Activated naive CD8-positive, alpha-beta T cell treated with anti-CD3 and anti-CD28 coated beads, Interleukin-2, amount 50 U/mL, for 24 hours (primary cell): Measurements from ENCODE around the gene FKBP14.

Experiments
- ATAC-seq: fragments of 150-1000 bp; cut with Tn5 transposase; one replicate; pipeline ENCODE4 v1.10.0; 2021
- DNase-seq: peaks from one replicate; pipeline ENCODE4 v3.0.0; 2021
- H3K27ac Mint-ChIP-seq: one replicate; pipeline ENCODE4 v1.8.0; 2021; ENCODE audit warnings: mild to moderate bottlenecking, mixed read lengths
- H3K27me3 Mint-ChIP-seq: one replicate; pipeline ENCODE4 v1.8.0; 2021; ENCODE audit warnings: mixed read lengths
- H3K36me3 Mint-ChIP-seq: one replicate; pipeline ENCODE4 v1.8.0; 2021; ENCODE audit warnings: low read depth, mixed read lengths
- H3K4me1 Mint-ChIP-seq: one replicate; pipeline ENCODE4 v1.8.0; 2021; ENCODE audit warnings: mixed read lengths
- H3K4me3 Mint-ChIP-seq: one replicate; pipeline ENCODE4 v1.8.0; 2021; ENCODE audit warnings: mild to moderate bottlenecking, moderate library complexity, mixed read lengths
- H3K9me3 Mint-ChIP-seq: one replicate; pipeline ENCODE4 v1.8.0; 2021; ENCODE audit warnings: mixed read lengths

FKBP14 gene

GRCh38 chr7:30023524-30023923 lies 3.0 kb downstream of the FKBP14 start:
- H3K4me1 Mint-ChIP-seq, result peaks cover 37% of the 10 kb centered on the region
- H3K9me3 Mint-ChIP-seq, result no peaks in the 10 kb centered on the region
- ATAC-seq, result no peak
- H3K27ac Mint-ChIP-seq, result no peak overlapping the region
- no peak overlapping the region for H3K4me3 Mint-ChIP-seq
- no peak for DNase-seq
- no peaks in the 10 kb centered on the region for H3K27me3 Mint-ChIP-seq
- peaks cover 1% of the 10 kb centered on the region for H3K36me3 Mint-ChIP-seq

- Mint-ChIP-seq H3K4me1 (peaks cover 37% of the 10 kb centered on the region), H3K27me3 (no peaks in the 10 kb centered on the region), H3K36me3 (peaks cover 4% of the 10 kb centered on the region), H3K9me3 (no peaks in the 10 kb centered on the region), H3K4me3 (no peak overlapping the region), H3K27ac (no peak overlapping the region)
- no peak for DNase-seq
- no peak for ATAC-seq
Observed at GRCh38 chr7:30022991-30023390, 3.5 kb downstream of the FKBP14 start.

- no peaks in the 10 kb centered on the region for H3K27me3 Mint-ChIP-seq
- H3K27ac Mint-ChIP-seq, result no peak overlapping the region
- no peak for ATAC-seq
- no peak for DNase-seq
- no peaks in the 10 kb centered on the region for H3K9me3 Mint-ChIP-seq
- H3K36me3 Mint-ChIP-seq, result peaks cover 8% of the 10 kb centered on the region
- H3K4me1 Mint-ChIP-seq, result peaks cover 28% of the 10 kb centered on the region
- H3K4me3 Mint-ChIP-seq, result no peak overlapping the region
Observed at GRCh38 chr7:30020535-30020934, 6.0 kb downstream of the FKBP14 start.

- H3K27ac Mint-ChIP-seq, result no peak overlapping the region
- H3K27me3 Mint-ChIP-seq, result no peaks in the 10 kb centered on the region
- no peak overlapping the region for H3K4me3 Mint-ChIP-seq
- ATAC-seq (no peak), DNase-seq (no peak)
- peaks cover 8% of the 10 kb centered on the region for H3K36me3 Mint-ChIP-seq
- no peaks in the 10 kb centered on the region for H3K9me3 Mint-ChIP-seq
- peaks cover 22% of the 10 kb centered on the region for H3K4me1 Mint-ChIP-seq
Observed at GRCh38 chr7:30019960-30020359, 6.5 kb downstream of the FKBP14 start.

GRCh38 chr7:30019387-30019786 lies 7.1 kb downstream of the FKBP14 start:
- H3K4me1 Mint-ChIP-seq, result peaks cover 17% of the 10 kb centered on the region
- no peaks in the 10 kb centered on the region for H3K9me3 Mint-ChIP-seq
- peaks cover 8% of the 10 kb centered on the region for H3K36me3 Mint-ChIP-seq
- ATAC-seq, result no peak
- DNase-seq, result no peak
- H3K4me3 Mint-ChIP-seq, result no peak overlapping the region
- H3K27me3 Mint-ChIP-seq, result no peaks in the 10 kb centered on the region
- no peak overlapping the region for H3K27ac Mint-ChIP-seq

- DNase-seq, result no peak
- H3K27ac Mint-ChIP-seq, result no peak overlapping the region
- H3K4me3 Mint-ChIP-seq, result no peak overlapping the region
- H3K9me3 Mint-ChIP-seq, result no peaks in the 10 kb centered on the region
- H3K36me3 Mint-ChIP-seq, result peaks cover 9% of the 10 kb centered on the region
- peaks cover 9% of the 10 kb centered on the region for H3K4me1 Mint-ChIP-seq
- no peak for ATAC-seq
- H3K27me3 Mint-ChIP-seq, result no peaks in the 10 kb centered on the region
Observed at GRCh38 chr7:30018451-30018850, 8.1 kb downstream of the FKBP14 start.

GRCh38 chr7:30012757-30013156 lies 13.7 kb downstream of the FKBP14 start:
- H3K4me1 Mint-ChIP-seq, result no peaks in the 10 kb centered on the region
- H3K36me3 Mint-ChIP-seq, result peaks cover 6% of the 10 kb centered on the region
- ATAC-seq (no peak), DNase-seq (no peak)
- H3K27me3 Mint-ChIP-seq, result no peaks in the 10 kb centered on the region
- H3K4me3 Mint-ChIP-seq, result no peak overlapping the region
- no peaks in the 10 kb centered on the region for H3K9me3 Mint-ChIP-seq
- H3K27ac Mint-ChIP-seq, result no peak overlapping the region

GRCh38 chr7:30010021-30010420 lies 16.5 kb downstream of the FKBP14 start:
- no peaks in the 10 kb centered on the region for H3K4me1 Mint-ChIP-seq

GRCh38 chr7:30005464-30005863 lies 21.0 kb downstream of the FKBP14 start:
- DNase-seq (no peak), ATAC-seq (no peak)
- no peak overlapping the region for H3K27ac Mint-ChIP-seq
- H3K4me3 Mint-ChIP-seq, result no peak overlapping the region
- no peaks in the 10 kb centered on the region for H3K4me1 Mint-ChIP-seq
- no peaks in the 10 kb centered on the region for H3K36me3 Mint-ChIP-seq
- H3K9me3 Mint-ChIP-seq, result no peaks in the 10 kb centered on the region
- peaks cover 8% of the 10 kb centered on the region for H3K27me3 Mint-ChIP-seq

More at GRCh38 chr7:30010021-30010420, 16.5 kb downstream of the FKBP14 start:
- no peaks in the 10 kb centered on the region for H3K27me3 Mint-ChIP-seq
- H3K36me3 Mint-ChIP-seq, result peaks cover 2% of the 10 kb centered on the region
- DNase-seq, result no peak
- ATAC-seq, result no peak
- no peaks in the 10 kb centered on the region for H3K9me3 Mint-ChIP-seq
- no peak overlapping the region for H3K27ac Mint-ChIP-seq
- no peak overlapping the region for H3K4me3 Mint-ChIP-seq

GRCh38 chr7:30003098-30003497 lies 23.4 kb downstream of the FKBP14 start:
- no peak for ATAC-seq
- Mint-ChIP-seq H3K4me1 (no peaks in the 10 kb centered on the region), H3K9me3 (no peaks in the 10 kb centered on the region), H3K4me3 (no peak overlapping the region), H3K27me3 (peaks cover 13% of the 10 kb centered on the region), H3K27ac (no peak overlapping the region), H3K36me3 (no peaks in the 10 kb centered on the region)
- DNase-seq, result no peak

GRCh38 chr7:30001998-30002397 lies 24.5 kb downstream of the FKBP14 start:
- no peak for ATAC-seq
- H3K27me3 Mint-ChIP-seq, result peaks cover 16% of the 10 kb centered on the region
- H3K27ac Mint-ChIP-seq, result no peak overlapping the region

GRCh38 chr7:29998489-29998888 lies 28.0 kb downstream of the FKBP14 start:
- DNase-seq (no peak), ATAC-seq (no peak)
- Mint-ChIP-seq H3K4me1 (no peaks in the 10 kb centered on the region), H3K27ac (no peak overlapping the region), H3K36me3 (peaks cover 3% of the 10 kb centered on the region), H3K27me3 (peaks cover 22% of the 10 kb centered on the region), H3K9me3 (peaks cover 20% of the 10 kb centered on the region), H3K4me3 (no peak overlapping the region)

More at GRCh38 chr7:30001998-30002397, 24.5 kb downstream of the FKBP14 start:
- no peak for DNase-seq
- Mint-ChIP-seq H3K4me1 (no peaks in the 10 kb centered on the region), H3K36me3 (peaks cover 1% of the 10 kb centered on the region), H3K9me3 (peaks cover 5% of the 10 kb centered on the region), H3K4me3 (no peak overlapping the region)

- H3K36me3 Mint-ChIP-seq, result peaks cover 3% of the 10 kb centered on the region
- peaks cover 26% of the 10 kb centered on the region for H3K9me3 Mint-ChIP-seq
- H3K27me3 Mint-ChIP-seq, result peaks cover 32% of the 10 kb centered on the region
- no peaks in the 10 kb centered on the region for H3K4me1 Mint-ChIP-seq
- DNase-seq (no peak), ATAC-seq (no peak)
- H3K27ac Mint-ChIP-seq, result no peak overlapping the region
- no peak overlapping the region for H3K4me3 Mint-ChIP-seq
Observed at GRCh38 chr7:29996321-29996720, 30.2 kb downstream of the FKBP14 start.

- Mint-ChIP-seq H3K27me3 (peaks cover 33% of the 10 kb centered on the region), H3K4me1 (no peaks in the 10 kb centered on the region), H3K9me3 (peaks cover 26% of the 10 kb centered on the region), H3K27ac (no peak overlapping the region), H3K36me3 (peaks cover 3% of the 10 kb centered on the region), H3K4me3 (no peak overlapping the region)
- ATAC-seq (no peak), DNase-seq (no peak)
Observed at GRCh38 chr7:29995652-29996051, 30.9 kb downstream of the FKBP14 start.

- DNase-seq (no peak), ATAC-seq (no peak)
- Mint-ChIP-seq H3K9me3 (peaks cover 26% of the 10 kb centered on the region), H3K4me1 (peaks cover 11% of the 10 kb centered on the region), H3K4me3 (no peak overlapping the region), H3K27me3 (peaks cover 41% of the 10 kb centered on the region), H3K36me3 (peaks cover 3% of the 10 kb centered on the region), H3K27ac (no peak overlapping the region)
Observed at GRCh38 chr7:29993140-29993539, 33.4 kb downstream of the FKBP14 start.

GRCh38 chr7:29991937-29992336 lies 34.6 kb downstream of the FKBP14 start:
- peaks cover 3% of the 10 kb centered on the region for H3K36me3 Mint-ChIP-seq
- peaks cover 21% of the 10 kb centered on the region for H3K4me1 Mint-ChIP-seq
- no peak for ATAC-seq
- H3K4me3 Mint-ChIP-seq, result no peak overlapping the region
- DNase-seq, result no peak
- H3K27ac Mint-ChIP-seq, result no peak overlapping the region
- peaks cover 45% of the 10 kb centered on the region for H3K27me3 Mint-ChIP-seq
- H3K9me3 Mint-ChIP-seq, result peaks cover 21% of the 10 kb centered on the region
